Measurements from ENCODE around the gene PYROXD2.

The PYROXD2 gene

GRCh38 chr10:98435178-98435577 is 20.2 kb upstream of the PYROXD2 start:
- no peak for DNase-seq (ENCODE audit: low read depth)
- no peak for TF ChIP-seq CTCF (IDR thresholded peaks at IDR 0.05; ENCODE audit: insufficient read depth, low read depth, low read length, missing control alignments)
- no peak overlapping the region for H3K4me3 ChIP-seq (ENCODE audit: low read depth, low read length)

GRCh38 chr10:98433881-98434732 is 19.1 kb upstream of the PYROXD2 start:
- TF ChIP-seq CTCF (IDR thresholded peaks at IDR 0.05; ENCODE audit: insufficient read depth, low read depth, low read length, missing control alignments), result no peak
- no peak for DNase-seq (ENCODE audit: low read depth)
- no peak overlapping the region for H3K4me3 ChIP-seq (ENCODE audit: low read depth, low read length)

GRCh38 chr10:98433371-98433770 is 18.4 kb upstream of the PYROXD2 start:
- DNase-seq (ENCODE audit: low read depth), result no peak
- no peak overlapping the region for H3K4me3 ChIP-seq (ENCODE audit: low read depth, low read length)
- no peak for TF ChIP-seq CTCF (IDR thresholded peaks at IDR 0.05; ENCODE audit: insufficient read depth, low read depth, low read length, missing control alignments)

GRCh38 chr10:98432330-98432729 is 17.3 kb upstream of the PYROXD2 start:
- no peak overlapping the region for H3K4me3 ChIP-seq (ENCODE audit: low read depth, low read length)
- no peak for DNase-seq (ENCODE audit: low read depth)
- TF ChIP-seq CTCF (IDR thresholded peaks at IDR 0.05; ENCODE audit: insufficient read depth, low read depth, low read length, missing control alignments), result no peak

- no peak overlapping the region for H3K4me3 ChIP-seq (ENCODE audit: low read depth, low read length)
- DNase-seq (ENCODE audit: low read depth), result no peak
- no peak for TF ChIP-seq CTCF (IDR thresholded peaks at IDR 0.05; ENCODE audit: insufficient read depth, low read depth, low read length, missing control alignments)
Measured at GRCh38 chr10:98431016-98431415, 16.0 kb upstream of the PYROXD2 start.

- no peak for TF ChIP-seq CTCF (IDR thresholded peaks at IDR 0.05; ENCODE audit: insufficient read depth, low read depth, low read length, missing control alignments)
- DNase-seq (ENCODE audit: low read depth), result no peak
- no peak overlapping the region for H3K4me3 ChIP-seq (ENCODE audit: low read depth, low read length)
Measured at GRCh38 chr10:98430427-98430826, 15.4 kb upstream of the PYROXD2 start.

Data from GM12865 (cell line).